K562 (cell line): ENCODE results near the gene STEAP1B. TPM values are rescaled to one million over a fixed set of nuclear protein-coding genes. Genes with fewer than 3 reads are reported as not detected.

ENCODE experiments used
- C11orf30 ChIP-seq: fragments of 450-650 bp; IDR thresholded peaks from 2 replicates; pipeline ENCODE4 v1.6.1; 2016; ENCODE audit warnings: low read depth, mild to moderate bottlenecking
- CAMTA2 ChIP-seq: fragments of 250-450 bp; sonication (Bioruptor Pico); conservative IDR thresholded peaks from 2 replicates; pipeline ENCODE4 v1.5.1; 2022
- DNMT1 ChIP-seq: fragments of 450-650 bp; IDR thresholded peaks from 2 replicates; pipeline ENCODE4 v1.6.1; 2016; ENCODE audit warnings: antibody characterized with exemption, mild to moderate bottlenecking
- EP400 ChIP-seq: fragments of 450-650 bp; IDR thresholded peaks from 2 replicates; pipeline ENCODE4 v1.6.1; 2017; ENCODE audit warnings: antibody characterized with exemption, mild to moderate bottlenecking, moderate library complexity
- EWSR1 ChIP-seq: fragments of 450-650 bp; IDR thresholded peaks from 2 replicates; pipeline ENCODE4 v1.6.1; 2018; ENCODE audit warnings: borderline replicate concordance, mild to moderate bottlenecking, low read depth, moderate library complexity; ENCODE audit not compliant: partially characterized antibody
- FOXA3 ChIP-seq, 2 experiments: fragments of 450-650 bp in 1 of 2; sonication (generic) in 1 of 2; formaldehyde crosslinking; IDR thresholded peaks in 1 of 2; conservative IDR thresholded peaks in 1 of 2; 2 replicates each; pipeline versions ENCODE4 v1.4.0 to v1.8.0; 2020 to 2022; ENCODE audit warnings: mild to moderate bottlenecking in 2 of 2, missing genetic modification reagents in 1 of 2
- MAFG ChIP-seq: fragments of 450-650 bp; conservative IDR thresholded peaks from 2 replicates; pipeline ENCODE4 v1.6.1; 2016; ENCODE audit warnings: missing genetic modification characterization, missing compliant biosample characterization
- MLLT1 ChIP-seq, 2 experiments: fragments of 450-650 bp; IDR thresholded peaks; 2 replicates each; pipeline ENCODE4 v1.6.1; 2016
- MXI1 ChIP-seq: IDR thresholded peaks from 2 replicates; pipeline ENCODE4 v1.6.1; 2011; ENCODE audit warnings: low read depth, mild to moderate bottlenecking, improper control_type of control experiment, low read length
- TCF7 ChIP-seq: sonication (generic); IDR thresholded peaks from 2 replicates; pipeline ENCODE4 v1.6.1; 2016; ENCODE audit warnings: antibody characterized with exemption, borderline replicate concordance
- ZNF316 ChIP-seq: fragments of 450-650 bp; IDR thresholded peaks from 2 replicates; pipeline ENCODE4 v1.6.1; 2016
- ZNF696 ChIP-seq: fragments of 250-450 bp; sonication (Bioruptor Pico); conservative IDR thresholded peaks from 2 replicates; pipeline ENCODE4 v1.4.0; 2020; ENCODE audit warnings: mild to moderate bottlenecking, moderate library complexity
- polyA plus RNA-seq, 8 experiments: library from polyadenylated mRNA; depleted of rRNA in 4 of 8; stranded (reverse) in 5 of 8; unstranded in 3 of 8; fragments of >200 nt; fragmentation: Nextera tagmentation in 2 of 8; fragmentation: Illumina TruSeq in 1 of 8; extraction: Ambion mirVana in 2 of 8; extraction: Trizol in 1 of 8; gene quantifications; 2 replicates each; pipeline versions ENCODE4 v1.2.1 to v1.2.3, GENCODE V29; 2011 to 2014; ENCODE audit warnings: inconsistent platforms in 1 of 8, missing spikeins in 1 of 8
- total RNA-seq, 7 experiments: library from RNA; depleted of rRNA in 6 of 7; stranded (reverse); fragments of >200 nt in 6 of 7; fragmentation: Illumina TruSeq in 2 of 7; extraction: Trizol in 2 of 7; gene quantifications; 2 replicates each; pipeline versions ENCODE4 v1.2.1 to v1.2.3, GENCODE V29; 2011 to 2021; ENCODE audit warnings: low replicate concordance in 1 of 7
- TF ChIP-seq, protein P1 (sequence below): fragments of 450-650 bp; formaldehyde crosslinking; IDR thresholded peaks from 2 replicates; pipeline ENCODE4 v1.4.0; 2022; ENCODE audit warnings: missing genetic modification characterization

STEAP1B gene
- total and polyA plus RNA-seq, 9 of the 15 experiments (the other 6 are each of a cell fraction or from before 2014, with no cell fraction given) = 20.0 to 38.5 (median 30.6) TPM

- TF ChIP-seq MLLT1 (IDR thresholded peaks at IDR 0.05) (no peak), MXI1 (no peak), FOXA3 (CRISPR knock-in tag; conservative IDR thresholded peaks at IDR 0.05 in 1 of 2, IDR thresholded peaks at IDR 0.05 in 1 of 2) (no peak), TCF7 (no peak), ZNF696 (no peak), CAMTA2 (CRISPR knock-in tag) (no peak), C11orf30 (peak; percentile 72), EWSR1 (no peak), ZNF316 (peak; percentile 85), MAFG (tag) (peak; percentile 61), EP400 (no peak), DNMT1 (no peak)
- TF ChIP-seq, protein P1, sequence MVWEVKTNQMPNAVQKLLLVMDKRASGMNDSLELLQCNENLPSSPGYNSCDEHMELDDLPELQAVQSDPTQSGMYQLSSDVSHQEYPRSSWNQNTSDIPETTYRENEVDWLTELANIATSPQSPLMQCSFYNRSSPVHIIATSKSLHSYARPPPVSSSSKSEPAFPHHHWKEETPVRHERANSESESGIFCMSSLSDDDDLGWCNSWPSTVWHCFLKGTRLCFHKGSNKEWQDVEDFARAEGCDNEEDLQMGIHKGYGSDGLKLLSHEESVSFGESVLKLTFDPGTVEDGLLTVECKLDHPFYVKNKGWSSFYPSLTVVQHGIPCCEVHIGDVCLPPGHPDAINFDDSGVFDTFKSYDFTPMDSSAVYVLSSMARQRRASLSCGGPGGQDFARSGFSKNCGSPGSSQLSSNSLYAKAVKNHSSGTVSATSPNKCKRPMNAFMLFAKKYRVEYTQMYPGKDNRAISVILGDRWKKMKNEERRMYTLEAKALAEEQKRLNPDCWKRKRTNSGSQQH (CRISPR knock-in tag) = no peak
Observed at GRCh38 chr7:22469371-22470143, 30.4 kb downstream of the STEAP1B start (continued).
